NCI-H69 (cell line): ENCODE results near the gene PAM16.

Source experiments
- DNase-seq: peaks from one replicate; lab custom pipeline; 2025; lab: John Stamatoyannopoulos, UW

Gene PAM16

DNA sequence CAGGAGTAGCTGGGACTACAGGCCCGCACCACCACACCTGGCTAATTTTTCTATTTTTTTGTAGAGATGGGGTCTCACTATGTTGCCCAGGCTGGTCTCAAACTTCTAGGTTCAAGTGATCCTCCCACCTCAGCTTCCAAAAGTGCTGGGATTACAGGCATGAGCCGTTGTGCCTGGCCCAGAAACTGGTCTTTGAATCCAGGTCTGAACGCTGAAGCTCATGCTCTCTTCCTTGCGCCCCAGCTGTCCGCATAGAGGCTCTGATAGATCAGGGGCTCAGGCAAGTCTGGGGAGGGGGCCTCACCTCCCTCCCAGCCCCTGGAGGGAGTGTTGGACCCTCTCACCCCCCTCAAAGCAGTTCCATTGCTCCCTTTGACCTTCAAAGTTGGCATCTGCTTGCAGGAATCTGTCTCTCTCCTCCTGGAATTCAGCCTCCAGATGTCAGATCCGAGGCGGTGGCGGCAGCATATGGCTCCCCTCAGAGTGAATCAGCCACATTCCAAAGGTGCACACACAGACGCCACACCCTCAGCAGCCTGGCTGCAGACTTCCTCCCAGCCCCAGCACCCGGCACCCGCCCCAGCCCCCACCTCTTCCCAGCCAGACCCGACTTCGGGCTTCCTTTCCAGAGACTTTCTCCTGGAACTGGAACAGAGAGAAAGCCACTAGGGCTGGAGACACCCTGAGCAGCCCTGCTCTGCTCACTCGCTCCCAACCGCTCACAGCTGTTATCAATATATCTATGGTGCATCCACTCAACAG lies 52.2 kb downstream of the PAM16 start:
- peak; percentile 76 for DNase-seq

DNA sequence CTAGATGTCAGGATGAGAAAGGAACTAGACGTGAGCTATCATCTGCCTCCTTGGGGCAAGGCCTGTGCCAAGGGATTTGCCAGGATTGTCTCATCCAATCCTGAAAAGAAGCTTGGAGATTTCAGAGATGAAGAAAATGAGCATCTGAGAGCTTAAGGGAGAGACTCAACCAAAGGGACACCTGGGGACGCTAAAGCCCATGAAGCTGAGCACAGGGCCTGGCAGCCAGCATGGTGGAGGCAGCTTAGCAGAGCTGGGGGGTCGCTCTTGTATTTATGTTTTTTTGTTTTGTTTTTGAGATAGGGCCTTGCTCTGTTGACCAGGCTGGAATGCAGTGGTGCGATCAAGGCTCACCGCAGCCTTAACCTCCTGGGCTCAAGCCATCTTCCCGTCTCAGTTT lies 53.6 kb downstream of the PAM16 start:
- no peak for DNase-seq

DNA sequence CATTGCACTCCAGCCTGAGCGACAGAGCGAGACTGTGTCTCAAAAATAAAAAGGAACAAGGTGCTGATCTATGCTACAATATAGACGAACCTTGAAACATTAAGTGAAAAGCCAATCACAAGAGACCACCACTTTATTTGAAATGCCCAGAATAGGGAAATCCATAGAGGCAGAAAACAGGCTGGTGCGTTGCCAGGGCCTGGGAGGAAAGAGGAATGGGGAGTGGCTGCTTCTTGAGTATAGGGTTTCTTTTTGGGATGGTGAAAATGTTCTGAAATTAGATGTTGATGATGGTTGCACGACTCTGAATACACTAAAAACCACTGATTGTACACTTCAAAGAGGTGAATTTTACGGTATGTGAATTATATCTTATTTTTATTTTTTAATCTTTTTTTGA lies 55.5 kb downstream of the PAM16 start:
- DNase-seq, result no peak

DNA sequence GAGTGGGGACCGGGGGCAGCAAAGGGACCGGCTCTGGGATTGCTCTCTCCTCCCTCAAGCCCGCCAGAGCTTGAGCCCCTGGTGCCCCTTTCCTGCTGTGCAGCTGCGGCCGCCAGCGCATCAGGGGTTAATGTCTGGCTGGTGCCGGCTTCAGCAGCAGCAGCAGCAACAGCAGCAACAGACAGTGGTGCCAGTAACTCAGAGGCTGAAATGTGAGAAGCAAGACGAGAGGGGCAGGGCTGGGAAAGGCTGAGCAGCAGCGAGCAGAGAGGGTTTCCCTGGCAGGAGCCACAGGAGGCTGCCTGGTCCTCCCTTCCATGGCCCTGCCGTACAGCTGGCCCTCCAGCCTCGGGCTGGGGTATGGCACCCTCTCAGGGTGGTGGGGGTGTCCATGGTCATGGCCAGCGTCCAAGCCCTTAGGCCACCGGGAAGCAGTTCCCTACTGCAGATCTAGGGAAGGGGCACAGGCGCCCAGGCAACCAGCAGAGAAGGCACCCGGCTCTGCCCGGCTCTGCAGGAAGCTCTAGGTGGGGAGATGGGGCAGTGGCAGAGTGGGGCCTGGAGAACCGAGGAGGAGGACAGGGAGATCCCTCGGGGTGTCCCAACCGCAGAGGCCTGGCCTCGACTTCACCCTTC lies 57.2 kb downstream of the PAM16 start:
- peak; percentile 84 for DNase-seq

DNA sequence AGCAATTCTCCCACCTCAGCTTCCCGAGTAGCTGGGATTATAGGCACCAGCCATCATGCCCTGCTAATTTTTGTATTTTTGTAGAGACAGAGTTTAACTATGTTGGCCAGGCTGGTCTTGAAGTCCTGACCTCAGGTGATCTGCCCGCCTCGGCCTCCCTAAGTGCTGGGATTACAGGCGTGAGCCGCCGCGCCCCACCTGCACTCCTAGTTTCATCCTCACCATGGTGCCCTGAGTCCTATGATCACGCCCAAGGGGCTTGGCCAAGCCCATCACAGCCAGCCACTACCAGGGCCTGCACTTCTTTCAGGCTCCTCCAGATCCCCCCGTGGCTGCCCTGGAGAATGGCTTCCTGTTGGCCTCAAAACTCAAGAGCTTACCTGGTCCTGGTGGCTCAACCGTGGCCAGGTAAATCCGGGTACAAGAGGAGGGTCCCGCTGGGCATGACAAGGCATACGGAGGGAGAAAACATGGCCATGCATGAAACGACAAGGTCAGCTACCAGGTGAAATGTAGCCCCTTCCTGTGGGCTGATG lies 57.9 kb downstream of the PAM16 start:
- DNase-seq, result no peak

DNA sequence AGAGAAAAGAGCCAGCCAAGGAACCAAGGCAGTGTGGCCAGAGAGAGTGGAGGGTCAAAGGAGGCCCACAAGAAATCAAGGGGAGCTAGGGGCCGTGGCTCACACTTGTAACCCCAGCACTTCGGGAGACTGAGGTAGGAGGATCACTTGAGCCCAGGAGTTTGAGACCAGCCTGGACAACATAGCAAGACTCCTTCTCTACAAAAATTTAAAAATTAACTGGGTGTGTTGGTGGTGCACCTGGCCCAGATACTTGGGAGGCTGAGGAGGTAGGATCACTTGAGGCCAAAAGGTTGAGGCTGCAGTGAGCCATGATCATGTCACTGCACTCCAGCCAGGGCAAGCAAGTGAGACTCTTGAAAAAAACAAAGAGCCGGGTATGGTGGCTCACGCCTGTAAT lies 59.4 kb downstream of the PAM16 start:
- no peak for DNase-seq
